HL-60 (cell line): Measurements from ENCODE around the gene ANO7.

Experiments used
- DNase-seq, 2 experiments: peaks; one replicate each; pipeline ENCODE4 v3.0.0-alpha.2; 2010 to 2020; ENCODE audit warnings: low read depth in 1 of 2, low spot score in 1 of 2
- H3K27ac ChIP-seq: fragments of 250-450 bp; sonication (Bioruptor Pico); replicated peaks from 2 replicates; pipeline ENCODE4 v1.5.1; 2020; ENCODE audit warnings: mild to moderate bottlenecking, moderate library complexity
- H3K27me3 ChIP-seq: fragments of 250-450 bp; sonication (Bioruptor Pico); 2 replicates; pipeline ENCODE4 v1.5.1; 2021; ENCODE audit warnings: mild to moderate bottlenecking, moderate library complexity; ENCODE audit not compliant: insufficient read depth, poor library complexity, severe bottlenecking
- H3K4me3 ChIP-seq: replicated peaks from 2 replicates; pipeline ENCODE4 v1.5.1; 2011; ENCODE audit warnings: mild to moderate bottlenecking, control low read depth, low read length; ENCODE audit not compliant: insufficient read depth
- GABPA ChIP-seq: IDR thresholded peaks from 2 replicates; pipeline ENCODE4 v1.6.1; 2012; ENCODE audit warnings: low read depth
- POLR2AphosphoS5 ChIP-seq: IDR thresholded peaks from 2 replicates; pipeline ENCODE4 v1.6.1; 2012; ENCODE audit warnings: low read depth
- SPI1 ChIP-seq: IDR thresholded peaks from 2 replicates; pipeline ENCODE4 v1.6.1; 2012; ENCODE audit warnings: low read depth, mild to moderate bottlenecking, borderline replicate concordance
- TF ChIP-seq, protein P1 (sequence below): IDR thresholded peaks from one replicate; pipeline ENCODE4 v1.5.1; 2011; ENCODE audit warnings: low read length, control low read depth, inconsistent platforms; ENCODE audit not compliant: insufficient read depth
- TF ChIP-seq, protein P2 (sequence below): IDR thresholded peaks from 2 replicates; pipeline ENCODE4 v1.6.1; 2012; ENCODE audit warnings: low read depth; ENCODE audit not compliant: insufficient replicate concordance

The ANO7 gene

DNA sequence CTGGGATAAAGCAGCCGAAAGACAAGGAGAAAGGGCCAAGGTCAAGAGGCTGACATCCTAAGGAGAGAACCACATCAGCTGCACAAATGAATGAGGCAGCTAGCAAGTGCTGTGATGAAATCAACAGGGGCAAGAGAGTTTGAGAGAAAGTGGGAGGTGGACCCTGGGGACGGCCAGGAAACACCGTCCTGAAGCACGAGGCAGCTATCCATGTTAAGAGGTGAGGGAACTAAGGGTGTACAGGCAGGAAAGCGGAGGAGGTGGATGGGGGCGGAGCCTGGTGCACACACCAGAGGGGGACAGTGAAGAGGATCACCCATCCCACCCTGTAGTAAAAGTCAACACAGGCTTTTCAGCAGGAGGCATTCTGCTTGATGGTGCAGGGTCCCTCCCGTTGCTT lies 74.6 kb downstream of the ANO7 start:
- DNase-seq, result no peak
- Histone ChIP-seq H3K4me3 (no peak overlapping the region), H3K27me3 (no peaks in the 10 kb centered on the region), H3K27ac (no peak overlapping the region)
- TF ChIP-seq, protein P1, sequence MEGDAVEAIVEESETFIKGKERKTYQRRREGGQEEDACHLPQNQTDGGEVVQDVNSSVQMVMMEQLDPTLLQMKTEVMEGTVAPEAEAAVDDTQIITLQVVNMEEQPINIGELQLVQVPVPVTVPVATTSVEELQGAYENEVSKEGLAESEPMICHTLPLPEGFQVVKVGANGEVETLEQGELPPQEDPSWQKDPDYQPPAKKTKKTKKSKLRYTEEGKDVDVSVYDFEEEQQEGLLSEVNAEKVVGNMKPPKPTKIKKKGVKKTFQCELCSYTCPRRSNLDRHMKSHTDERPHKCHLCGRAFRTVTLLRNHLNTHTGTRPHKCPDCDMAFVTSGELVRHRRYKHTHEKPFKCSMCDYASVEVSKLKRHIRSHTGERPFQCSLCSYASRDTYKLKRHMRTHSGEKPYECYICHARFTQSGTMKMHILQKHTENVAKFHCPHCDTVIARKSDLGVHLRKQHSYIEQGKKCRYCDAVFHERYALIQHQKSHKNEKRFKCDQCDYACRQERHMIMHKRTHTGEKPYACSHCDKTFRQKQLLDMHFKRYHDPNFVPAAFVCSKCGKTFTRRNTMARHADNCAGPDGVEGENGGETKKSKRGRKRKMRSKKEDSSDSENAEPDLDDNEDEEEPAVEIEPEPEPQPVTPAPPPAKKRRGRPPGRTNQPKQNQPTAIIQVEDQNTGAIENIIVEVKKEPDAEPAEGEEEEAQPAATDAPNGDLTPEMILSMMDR, result no peak
- TF ChIP-seq, protein P2, sequence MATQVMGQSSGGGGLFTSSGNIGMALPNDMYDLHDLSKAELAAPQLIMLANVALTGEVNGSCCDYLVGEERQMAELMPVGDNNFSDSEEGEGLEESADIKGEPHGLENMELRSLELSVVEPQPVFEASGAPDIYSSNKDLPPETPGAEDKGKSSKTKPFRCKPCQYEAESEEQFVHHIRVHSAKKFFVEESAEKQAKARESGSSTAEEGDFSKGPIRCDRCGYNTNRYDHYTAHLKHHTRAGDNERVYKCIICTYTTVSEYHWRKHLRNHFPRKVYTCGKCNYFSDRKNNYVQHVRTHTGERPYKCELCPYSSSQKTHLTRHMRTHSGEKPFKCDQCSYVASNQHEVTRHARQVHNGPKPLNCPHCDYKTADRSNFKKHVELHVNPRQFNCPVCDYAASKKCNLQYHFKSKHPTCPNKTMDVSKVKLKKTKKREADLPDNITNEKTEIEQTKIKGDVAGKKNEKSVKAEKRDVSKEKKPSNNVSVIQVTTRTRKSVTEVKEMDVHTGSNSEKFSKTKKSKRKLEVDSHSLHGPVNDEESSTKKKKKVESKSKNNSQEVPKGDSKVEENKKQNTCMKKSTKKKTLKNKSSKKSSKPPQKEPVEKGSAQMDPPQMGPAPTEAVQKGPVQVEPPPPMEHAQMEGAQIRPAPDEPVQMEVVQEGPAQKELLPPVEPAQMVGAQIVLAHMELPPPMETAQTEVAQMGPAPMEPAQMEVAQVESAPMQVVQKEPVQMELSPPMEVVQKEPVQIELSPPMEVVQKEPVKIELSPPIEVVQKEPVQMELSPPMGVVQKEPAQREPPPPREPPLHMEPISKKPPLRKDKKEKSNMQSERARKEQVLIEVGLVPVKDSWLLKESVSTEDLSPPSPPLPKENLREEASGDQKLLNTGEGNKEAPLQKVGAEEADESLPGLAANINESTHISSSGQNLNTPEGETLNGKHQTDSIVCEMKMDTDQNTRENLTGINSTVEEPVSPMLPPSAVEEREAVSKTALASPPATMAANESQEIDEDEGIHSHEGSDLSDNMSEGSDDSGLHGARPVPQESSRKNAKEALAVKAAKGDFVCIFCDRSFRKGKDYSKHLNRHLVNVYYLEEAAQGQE, result no peak
- TF ChIP-seq POLR2AphosphoS5, result no peak
- TF ChIP-seq SPI1, result no peak
- TF ChIP-seq GABPA, result no peak

DNA sequence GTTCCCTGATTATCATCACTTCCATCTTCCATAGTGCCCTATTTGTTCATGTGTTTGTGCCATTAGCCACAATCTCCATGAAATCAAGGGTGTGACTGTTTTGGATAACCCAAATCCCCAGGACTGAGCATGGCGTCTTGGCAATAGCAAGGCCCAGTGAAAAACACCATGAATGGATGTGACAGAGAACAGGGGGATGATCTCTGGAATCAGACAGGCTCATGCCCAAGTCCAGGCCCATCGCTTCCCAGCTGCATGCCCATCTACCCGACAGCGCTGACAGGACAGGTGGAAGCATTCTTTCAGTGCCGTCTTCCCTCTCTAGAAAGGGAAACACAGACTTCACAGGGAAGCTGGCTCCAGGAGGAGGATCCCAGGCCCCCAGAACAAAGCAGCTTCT lies 77.0 kb downstream of the ANO7 start:
- Histone ChIP-seq H3K27ac (no peak overlapping the region), H3K27me3 (no peaks in the 10 kb centered on the region), H3K4me3 (no peak overlapping the region)
- TF ChIP-seq, protein P1, result no peak
- no peak for TF ChIP-seq GABPA
- TF ChIP-seq, protein P2, result no peak
- TF ChIP-seq POLR2AphosphoS5, result no peak
- no peak for TF ChIP-seq SPI1
- no peak for DNase-seq

DNA sequence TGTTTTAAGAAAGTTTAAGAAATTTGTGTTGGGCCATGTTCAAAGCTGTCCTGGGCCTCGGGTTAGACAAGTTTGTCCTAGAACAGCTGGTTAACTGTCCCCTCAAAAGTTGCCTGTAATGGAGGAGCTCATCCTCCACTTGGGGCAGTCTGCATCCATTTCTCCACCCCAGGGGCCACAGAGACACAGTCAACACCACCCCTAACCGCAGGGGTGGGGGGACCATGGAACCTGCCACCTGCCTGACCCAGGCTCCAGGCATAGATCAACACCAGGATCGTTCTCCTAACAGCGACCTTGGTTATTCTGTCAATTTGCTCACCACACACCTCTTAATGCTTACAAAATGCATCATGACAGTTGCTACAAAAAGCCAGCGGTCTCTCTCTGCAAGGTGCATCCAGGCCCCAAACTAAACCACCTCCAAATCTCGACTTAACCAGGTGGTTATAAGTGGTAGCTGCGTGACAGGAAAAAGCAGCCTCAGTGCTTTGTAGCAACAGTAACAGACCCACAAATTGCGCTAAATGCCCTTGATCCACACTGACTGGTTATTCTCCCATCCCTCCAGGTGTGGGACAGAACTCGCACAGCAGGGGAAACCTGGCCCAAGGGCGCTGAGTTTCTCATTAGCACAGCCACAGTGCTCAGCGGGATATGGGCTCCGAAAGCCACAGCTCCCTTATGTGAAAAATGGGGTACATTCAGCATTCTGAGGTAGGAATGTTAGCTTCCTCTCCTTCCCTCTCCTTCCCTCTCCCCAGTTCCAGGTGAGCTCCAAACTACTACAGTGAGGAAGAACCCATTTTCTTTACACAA lies 79.0 kb downstream of the ANO7 start:
- no peak for DNase-seq
- TF ChIP-seq SPI1 (no peak), GABPA (no peak), POLR2AphosphoS5 (no peak)
- TF ChIP-seq, protein P1, result no peak
- TF ChIP-seq, protein P2, result no peak
- H3K27me3 ChIP-seq, result no peaks in the 10 kb centered on the region
- H3K27ac ChIP-seq, result no peak overlapping the region
- no peak overlapping the region for H3K4me3 ChIP-seq
